ENCODE data around the gene CRCP. TPM values are rescaled to one million over a fixed set of nuclear protein-coding genes. Genes with fewer than 3 reads are reported as not detected.
"Not testable (repeated sequence)": the region's sequence is repeated elsewhere in the genome, so short reads cannot be mapped to it uniquely, and the experiment has no call there.

Gene CRCP
- total RNA-seq, 4 donors from 2014 or later, result 49.6 to 59.6 (median 54.2) TPM

DNA sequence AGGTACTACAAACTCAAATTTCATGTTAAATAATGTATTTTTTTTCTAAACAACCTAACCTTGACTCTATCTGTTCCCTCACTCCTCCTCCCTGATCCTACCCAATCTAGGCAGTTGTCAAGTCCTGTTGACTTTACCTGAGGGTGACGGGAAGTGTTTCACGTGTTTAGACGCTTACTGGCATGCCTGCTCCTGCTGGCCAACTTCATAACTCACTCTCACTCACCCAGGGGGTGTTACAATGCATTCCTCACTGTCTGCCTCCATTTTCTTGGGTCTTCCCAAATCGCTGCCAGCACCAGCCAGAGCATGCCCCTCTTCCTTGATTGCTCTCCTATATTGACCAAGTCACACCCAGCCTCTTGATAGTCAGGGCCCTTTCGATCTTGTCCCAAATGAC lies 28.3 kb downstream of the CRCP start:
- 69 to 75% methylated on average over 5 of the region's 5 CpGs for WGBS, 2 donors
- peaks cover 0 to 10% of the 10 kb centered on the region in 2 donors for H3K4me1 ChIP-seq
- no peaks in the 10 kb centered on the region for H3K27me3 ChIP-seq
- peaks cover 14 to 19% of the 10 kb centered on the region in 2 donors for H3K36me3 ChIP-seq
- no peak for TF ChIP-seq POLR2A (IDR thresholded peaks at IDR 0.05)
- TF ChIP-seq, protein P1, sequence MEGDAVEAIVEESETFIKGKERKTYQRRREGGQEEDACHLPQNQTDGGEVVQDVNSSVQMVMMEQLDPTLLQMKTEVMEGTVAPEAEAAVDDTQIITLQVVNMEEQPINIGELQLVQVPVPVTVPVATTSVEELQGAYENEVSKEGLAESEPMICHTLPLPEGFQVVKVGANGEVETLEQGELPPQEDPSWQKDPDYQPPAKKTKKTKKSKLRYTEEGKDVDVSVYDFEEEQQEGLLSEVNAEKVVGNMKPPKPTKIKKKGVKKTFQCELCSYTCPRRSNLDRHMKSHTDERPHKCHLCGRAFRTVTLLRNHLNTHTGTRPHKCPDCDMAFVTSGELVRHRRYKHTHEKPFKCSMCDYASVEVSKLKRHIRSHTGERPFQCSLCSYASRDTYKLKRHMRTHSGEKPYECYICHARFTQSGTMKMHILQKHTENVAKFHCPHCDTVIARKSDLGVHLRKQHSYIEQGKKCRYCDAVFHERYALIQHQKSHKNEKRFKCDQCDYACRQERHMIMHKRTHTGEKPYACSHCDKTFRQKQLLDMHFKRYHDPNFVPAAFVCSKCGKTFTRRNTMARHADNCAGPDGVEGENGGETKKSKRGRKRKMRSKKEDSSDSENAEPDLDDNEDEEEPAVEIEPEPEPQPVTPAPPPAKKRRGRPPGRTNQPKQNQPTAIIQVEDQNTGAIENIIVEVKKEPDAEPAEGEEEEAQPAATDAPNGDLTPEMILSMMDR (IDR thresholded peaks at IDR 0.05), result no peak
- H3K9me3 ChIP-seq, result no peaks in the 10 kb centered on the region
- intact Hi-C loops (cut with DNase I), result no loop called here
- H3K27ac ChIP-seq, result no peak overlapping the region
- DNase-seq, result no peak
- H3K4me3 ChIP-seq (replicated peaks in 1 of 3), result no peak overlapping the region

- Histone ChIP-seq H3K36me3 (peaks cover 14 to 19% of the 10 kb centered on the region in 2 donors), H3K27ac (no peak overlapping the region)
These were observed 29.3 kb downstream of the CRCP start for GRCh38 chr7:66143876-66144332.

DNA sequence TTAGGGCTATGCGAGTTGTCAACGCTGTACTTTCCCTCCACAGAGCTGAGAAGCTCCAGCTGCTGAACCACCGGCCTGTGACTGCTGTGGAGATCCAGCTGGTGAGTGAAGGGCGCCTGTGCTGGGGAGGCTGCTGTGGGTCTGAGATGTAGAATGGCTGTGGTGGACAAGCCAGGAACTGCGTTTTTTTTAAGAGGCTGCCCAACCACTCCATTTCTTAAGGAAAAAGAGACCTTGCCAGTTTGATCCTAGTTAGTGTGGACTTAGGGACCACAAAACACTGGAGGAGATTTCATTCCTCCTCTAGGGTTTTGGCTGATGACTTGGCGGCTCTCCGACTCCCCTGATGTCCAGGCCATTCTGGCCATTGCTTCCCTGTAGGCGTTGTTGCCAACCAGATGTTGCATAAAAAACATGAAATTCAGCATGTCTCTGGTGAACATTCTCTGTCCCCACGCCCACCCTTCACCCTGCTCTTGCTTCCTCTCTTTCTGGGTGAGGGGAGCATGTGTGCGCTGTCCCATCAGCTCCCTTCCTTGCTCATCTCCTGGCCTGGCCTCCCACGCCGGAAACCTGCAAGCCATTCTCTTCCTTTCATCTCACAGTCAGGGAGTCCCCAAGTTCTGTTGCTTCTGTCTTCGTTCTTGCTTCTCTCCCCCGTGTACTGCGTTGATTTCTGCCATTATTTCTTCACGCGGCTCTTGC lies 30.9 kb downstream of the CRCP start:
- DNase-seq, result no peak
- peaks cover 10 to 19% of the 10 kb centered on the region in 2 donors for H3K36me3 ChIP-seq
- TF ChIP-seq, protein P1 (IDR thresholded peaks at IDR 0.05), result no peak
- no peak for TF ChIP-seq POLR2A (IDR thresholded peaks at IDR 0.05)

More at GRCh38 chr7:66143876-66144332, 29.3 kb downstream of the CRCP start:
- Histone ChIP-seq H3K9me3 (no peaks in the 10 kb centered on the region), H3K4me1 (peaks cover 0 to 16% of the 10 kb centered on the region in 2 donors), H3K27me3 (no peaks in the 10 kb centered on the region), H3K4me3 (replicated peaks in 1 of 3) (no peak overlapping the region)
- no peak for DNase-seq
- no peak for TF ChIP-seq POLR2A (IDR thresholded peaks at IDR 0.05)
- TF ChIP-seq, protein P1 (IDR thresholded peaks at IDR 0.05), result no peak
- intact Hi-C loops (cut with DNase I), result no loop called here
- 94 to 95% methylated on average over 2 of the region's 2 CpGs for WGBS, 2 donors

DNA sequence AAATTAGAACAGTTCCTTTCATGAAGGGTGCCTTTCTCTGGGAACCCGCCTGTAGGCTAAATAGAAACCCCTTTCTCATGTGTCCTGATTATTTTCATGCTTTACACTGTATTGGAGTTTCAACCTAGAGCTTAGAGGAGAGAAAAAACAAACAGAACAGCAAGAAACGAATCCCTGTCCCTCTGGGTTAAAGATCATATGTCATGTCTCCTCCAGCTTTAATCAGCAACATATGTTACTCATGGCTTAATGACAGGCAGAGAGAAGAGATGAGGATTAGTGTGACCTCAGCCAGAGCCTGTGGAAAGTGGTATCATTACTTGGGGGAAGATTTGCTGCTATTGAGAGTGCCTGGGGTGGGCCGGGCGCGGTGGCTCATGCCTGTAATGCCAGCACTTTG lies 32.1 kb downstream of the CRCP start:
- Histone ChIP-seq H3K4me3 (replicated peaks in 1 of 3) (no peak overlapping the region), H3K27me3 (no peaks in the 10 kb centered on the region), H3K36me3 (peaks cover 9 to 19% of the 10 kb centered on the region in 2 donors), H3K4me1 (peaks cover 16 to 34% of the 10 kb centered on the region in 2 donors), H3K27ac (no peak overlapping the region), H3K9me3 (no peaks in the 10 kb centered on the region)
- DNase-seq, result no peak
- WGBS, 2 donors, result 79 to 91% methylated on average over 5 of the region's 5 CpGs
- TF ChIP-seq POLR2A (IDR thresholded peaks at IDR 0.05), result no peak
- TF ChIP-seq, protein P1 (IDR thresholded peaks at IDR 0.05), result no peak
- intact Hi-C loops (cut with DNase I), result no loop called here

More for the DNA sequence above, 30.9 kb downstream of the CRCP start:
- H3K27me3 ChIP-seq, result no peaks in the 10 kb centered on the region
- H3K9me3 ChIP-seq, result no peaks in the 10 kb centered on the region
- H3K27ac ChIP-seq, result no peak overlapping the region
- H3K4me1 ChIP-seq, result peaks cover 7 to 23% of the 10 kb centered on the region in 2 donors
- no peak overlapping the region for H3K4me3 ChIP-seq (replicated peaks in 1 of 3)
- 84 to 90% methylated on average over 17 of the region's 17 CpGs for WGBS, 2 donors
- intact Hi-C loops (cut with DNase I), result no loop called here

- DNase-seq; H3K27me3 ChIP-seq; H3K27ac ChIP-seq; H3K9me3 ChIP-seq; H3K4me3 ChIP-seq (replicated peaks in 1 of 3); intact Hi-C loops (cut with DNase I): not testable (repeated sequence)
- Histone ChIP-seq H3K4me1 (peaks cover 23 to 44% of the 10 kb centered on the region in 2 donors), H3K36me3 (peaks cover 3 to 13% of the 10 kb centered on the region in 2 donors)
- WGBS, 2 donors, result 96 to 98% methylated on average over 4 of the region's 4 CpGs
These were observed 33.0 kb downstream of the CRCP start for GRCh38 chr7:66147657-66148056.

Data from thyroid gland (tissue), 4 donors.